GM18868 (cell line): ENCODE measurements around the gene EHBP1.
A peak's percentile ranks its signal among the peaks of the same experiment; 100 is the strongest.
"Not testable (repeated sequence)": the region's sequence is repeated elsewhere in the genome, so short reads cannot be mapped to it uniquely, and the experiment has no call there.

Source experiments
- ATAC-seq: cut with Tn5 transposase; IDR thresholded peaks from one replicate; pipeline ENCODE4 v1.9.1; 2021; ENCODE audit warnings: mild to moderate bottlenecking, moderate library complexity; ENCODE audit not compliant: unreplicated experiment

Gene EHBP1

GRCh38 chr2:62704654-62705006 is 883 bp upstream of the EHBP1 start:
- ATAC-seq: no peak

- no peak for ATAC-seq
Observed at GRCh38 chr2:62705859-62706720, 577 bp downstream of the EHBP1 start.

- no peak for ATAC-seq
Observed at GRCh38 chr2:62706721-62707521, 1.4 kb downstream of the EHBP1 start.

GRCh38 chr2:62708751-62709150 is 3.2 kb downstream of the EHBP1 start:
- no peak for ATAC-seq

- ATAC-seq: no peak
Observed at GRCh38 chr2:62711832-62712494, 6.5 kb downstream of the EHBP1 start.

- not testable (repeated sequence) for ATAC-seq
Observed at GRCh38 chr2:62713196-62713595, 7.7 kb downstream of the EHBP1 start.

GRCh38 chr2:62713837-62714236 is 8.3 kb downstream of the EHBP1 start:
- no peak for ATAC-seq

DNA sequence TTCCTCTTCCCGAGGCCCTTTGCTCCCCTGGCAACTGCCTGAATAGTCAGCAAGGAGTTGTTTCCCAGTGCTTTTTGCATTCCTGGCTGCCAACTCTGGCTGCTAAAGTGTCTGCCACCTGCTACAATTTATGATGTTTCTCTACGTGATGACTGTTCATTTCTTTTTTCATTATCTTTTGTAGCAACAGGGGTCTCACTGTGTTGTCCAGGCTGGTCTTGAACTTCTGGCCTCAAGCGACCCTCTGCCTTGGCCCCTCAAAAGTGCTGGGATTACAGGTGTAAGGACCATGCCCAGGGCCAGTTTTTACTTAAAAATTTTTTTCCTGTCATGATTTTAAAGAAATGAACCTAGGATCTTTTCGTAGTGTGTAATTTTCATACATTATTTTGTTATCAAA is 11.3 kb downstream of the EHBP1 start:
- ATAC-seq: no peak

DNA sequence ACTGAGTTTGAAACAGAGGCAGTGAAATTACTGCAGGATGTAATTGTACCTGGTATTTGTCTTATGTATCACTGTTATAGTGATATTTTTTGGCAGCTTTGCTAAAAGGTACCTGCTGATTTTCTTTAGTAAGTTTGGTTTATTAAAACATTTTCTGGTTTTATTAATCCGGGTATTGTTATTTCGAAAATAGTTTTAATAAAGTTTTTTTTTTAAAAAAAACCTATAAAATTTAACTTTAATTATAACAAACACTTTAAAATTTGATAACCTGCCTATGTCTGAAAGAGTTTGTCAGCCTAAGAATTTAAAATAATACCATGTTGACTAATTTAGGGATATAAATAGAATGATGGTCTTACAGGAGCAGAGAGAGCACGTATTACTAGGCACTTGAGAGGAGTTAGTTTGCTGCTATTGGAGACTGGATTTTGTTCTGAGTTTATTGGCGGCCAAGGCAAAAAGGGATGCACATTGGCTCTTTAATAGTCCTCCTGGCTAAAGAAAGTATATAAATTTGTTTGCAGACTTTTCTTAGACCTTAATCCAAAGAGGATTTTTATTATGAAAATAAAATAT is 12.1 kb downstream of the EHBP1 start:
- no peak for ATAC-seq

DNA sequence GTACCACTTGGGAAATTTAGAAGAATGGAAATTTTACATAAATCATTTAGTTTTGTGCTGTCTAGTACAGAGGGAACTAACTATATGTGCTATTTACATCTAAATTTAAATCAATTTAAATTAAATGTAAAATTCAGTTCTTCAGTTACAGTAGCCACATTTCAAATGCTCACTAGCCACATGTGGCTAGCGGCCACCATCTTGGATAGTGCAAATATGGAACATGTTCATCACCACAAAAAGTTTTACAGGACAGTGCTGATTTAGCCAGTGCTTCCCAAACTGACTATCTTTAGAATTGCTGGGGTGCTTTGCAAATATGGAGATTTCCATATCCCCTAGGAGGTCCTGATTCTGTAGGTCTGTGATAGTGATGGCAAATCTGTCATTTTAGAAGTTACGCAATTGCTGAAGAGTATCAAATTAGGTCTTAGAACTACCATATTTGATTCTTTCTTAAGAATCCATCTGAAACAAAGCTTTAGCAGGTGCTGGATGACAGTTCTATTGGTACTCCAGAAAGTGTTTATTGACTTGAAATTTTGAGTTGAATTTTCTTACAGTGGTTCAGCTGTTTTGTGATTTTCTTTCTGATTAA is 12.8 kb downstream of the EHBP1 start:
- ATAC-seq: no peak

GRCh38 chr2:62719757-62720156 is 14.2 kb downstream of the EHBP1 start:
- no peak for ATAC-seq

DNA sequence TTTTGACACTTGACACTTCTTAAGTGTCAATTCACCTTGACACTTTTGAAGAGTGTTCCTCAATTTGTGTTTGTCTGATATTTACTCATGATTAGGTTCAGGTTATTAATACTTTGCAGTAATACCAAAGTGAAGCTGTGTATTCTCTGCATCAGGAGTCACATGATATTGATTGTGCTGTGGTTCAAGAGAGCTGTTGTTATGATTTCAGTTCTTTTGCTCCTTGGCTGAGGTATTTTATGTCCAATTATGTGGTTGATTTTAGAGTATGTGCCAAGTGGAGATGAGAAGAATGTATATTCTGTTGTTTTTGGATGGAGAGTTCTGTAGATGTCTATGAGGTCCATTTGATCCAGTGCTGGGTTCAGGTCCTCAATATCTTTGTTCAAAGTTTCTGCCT is 17.2 kb downstream of the EHBP1 start:
- ATAC-seq: no peak

GRCh38 chr2:62723253-62723652 is 17.7 kb downstream of the EHBP1 start:
- ATAC-seq: no peak

DNA sequence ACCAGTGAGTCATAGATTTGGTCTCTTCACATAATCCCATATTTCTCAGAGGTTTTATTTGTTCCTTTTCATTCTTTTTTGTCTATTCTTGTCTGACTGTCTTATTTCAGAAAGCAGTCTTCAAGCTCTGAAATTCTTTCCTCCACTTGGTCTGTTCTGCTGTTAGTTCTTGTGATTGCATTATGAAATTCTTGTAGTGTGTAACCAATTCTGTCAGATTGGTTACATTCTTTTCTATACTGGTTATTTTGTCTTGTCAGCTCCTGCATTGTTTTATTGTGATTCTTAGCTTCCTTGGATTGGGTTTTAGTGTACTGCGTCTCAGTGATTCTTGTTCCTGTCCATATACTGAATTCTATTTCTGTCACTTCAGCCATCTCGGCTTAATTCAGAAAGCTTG is 18.6 kb downstream of the EHBP1 start:
- ATAC-seq: no peak

DNA sequence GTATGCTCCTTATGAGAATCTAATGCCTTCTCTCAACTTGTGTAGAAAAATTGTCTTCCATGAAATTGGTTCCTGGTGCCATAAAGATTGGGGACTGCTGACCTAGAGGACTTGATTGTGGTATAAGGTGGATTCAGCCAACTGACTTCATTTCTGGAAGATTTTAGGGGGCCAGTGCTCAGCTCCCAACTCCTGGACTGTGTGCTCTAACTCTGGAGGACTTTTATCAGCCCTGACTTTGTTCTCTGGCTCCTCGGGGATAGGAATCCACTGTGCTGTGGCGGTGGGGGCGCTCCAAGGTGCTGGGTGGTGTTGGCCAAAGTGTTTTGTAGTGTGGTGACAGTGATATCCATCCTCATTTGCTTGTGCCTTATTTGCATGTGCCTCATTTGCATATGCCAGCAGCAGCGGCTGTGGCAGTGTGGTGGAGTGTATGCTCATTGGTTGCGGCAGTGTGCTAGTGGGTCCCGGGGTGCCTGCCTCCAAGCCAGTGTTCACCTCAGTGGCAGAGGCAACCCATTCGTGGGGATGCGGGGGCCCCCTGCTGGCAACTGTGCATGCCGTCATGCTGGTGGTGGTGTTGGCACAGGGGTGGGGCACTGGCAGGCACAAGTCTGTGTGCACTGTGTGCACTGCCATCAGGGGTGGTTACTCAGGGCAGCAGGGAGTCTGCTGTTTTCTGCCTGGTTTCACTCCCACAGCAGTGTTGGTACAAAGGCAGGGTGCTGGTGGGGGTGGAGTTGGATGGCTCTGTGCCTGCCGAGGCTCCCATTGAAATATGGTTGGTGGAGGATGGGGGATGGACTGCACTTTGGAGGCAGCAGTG is 19.6 kb downstream of the EHBP1 start:
- ATAC-seq: no peak

GRCh38 chr2:62725712-62726055 is 20.2 kb downstream of the EHBP1 start:
- no peak for ATAC-seq

GRCh38 chr2:62727259-62727867 is 21.9 kb downstream of the EHBP1 start:
- peak; percentile 73 for ATAC-seq

DNA sequence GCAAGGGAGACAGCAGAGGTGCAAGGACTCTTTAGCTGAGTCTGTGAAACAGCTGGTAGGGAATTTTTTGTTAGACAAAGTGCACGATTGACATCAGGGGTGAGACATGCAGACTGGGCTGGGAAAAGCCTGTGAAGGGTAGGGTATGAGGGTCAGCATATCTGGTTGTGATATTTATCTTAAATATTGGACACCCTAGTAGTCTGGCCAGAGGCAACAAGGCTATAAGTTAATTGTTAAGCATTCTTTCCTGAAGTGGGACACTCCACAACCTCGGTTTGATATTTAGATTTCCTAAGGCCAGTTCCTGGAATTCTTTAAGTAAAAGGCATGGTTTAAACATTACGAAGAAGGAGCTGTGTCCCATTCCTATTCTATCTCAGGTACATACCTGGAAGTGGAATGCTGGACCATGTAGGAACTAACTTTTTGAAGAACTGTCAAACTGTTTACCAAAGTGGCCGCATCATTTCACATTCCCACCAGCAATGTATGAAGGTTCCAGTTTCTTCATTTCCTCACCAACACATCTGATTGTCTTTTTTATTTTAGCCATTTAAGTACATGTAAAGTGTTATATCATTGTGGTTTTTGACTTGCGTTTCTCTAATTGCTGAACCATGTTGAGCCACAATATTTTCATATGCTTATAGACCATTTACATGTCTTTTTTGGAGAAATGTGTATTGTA is 22.5 kb downstream of the EHBP1 start:
- peak; percentile 19 for ATAC-seq

DNA sequence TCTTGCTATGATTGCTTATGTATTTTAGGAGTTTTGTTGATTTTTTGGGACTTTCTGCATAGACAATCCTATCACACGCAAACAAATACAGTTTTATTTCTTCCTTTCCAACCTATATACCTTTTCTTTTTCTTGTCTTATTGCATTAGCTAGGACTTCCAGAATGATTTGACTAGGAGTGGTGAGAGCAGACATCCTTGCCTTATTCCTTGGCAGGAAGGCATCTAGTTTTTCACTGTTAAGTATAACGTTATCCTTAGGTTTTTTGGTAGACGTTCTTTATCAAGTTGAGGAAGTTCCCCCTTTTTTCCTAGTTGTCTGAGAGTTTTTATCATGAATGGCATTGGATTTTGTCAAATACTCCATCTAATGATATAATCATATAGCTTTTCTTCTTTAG is 25.8 kb downstream of the EHBP1 start:
- no peak for ATAC-seq
